Right atrium auricular region (tissue), 2 donors: ENCODE measurements around the gene TUBB4B. TPM values are rescaled to one million over a fixed set of nuclear protein-coding genes. Genes with fewer than 3 reads are reported as not detected.

Experiments
- DNase-seq: peaks from one replicate; pipeline ENCODE4 v3.0.0-alpha.2; 2019; ENCODE audit warnings: low spot score
- H3K27ac ChIP-seq, 2 donors: fragments of 200-600 bp; sonication (generic); 1 replicate in 1 of 2; 2 replicates in 1 of 2; pipeline ENCODE4 v1.5.1; 2016 to 2019
- H3K27me3 ChIP-seq, 2 donors: fragments of 200-600 bp; sonication (generic); one replicate each; pipeline versions ENCODE4 v1.5.1 to v1.6.0; 2017 to 2019
- H3K36me3 ChIP-seq: fragments of 200-600 bp; sonication (generic); one replicate; pipeline ENCODE4 v1.5.1; 2016
- H3K4me1 ChIP-seq, 2 donors: fragments of 200-600 bp; sonication (generic); one replicate each; pipeline versions ENCODE4 v1.5.1 to v1.6.0; 2017 to 2019
- H3K4me3 ChIP-seq, 2 donors: fragments of 200-600 bp; sonication (generic); 1 replicate in 1 of 2; 2 replicates in 1 of 2; pipeline ENCODE4 v1.5.1; 2017 to 2019; ENCODE audit warnings: mild to moderate bottlenecking in 1 of 2, moderate library complexity in 1 of 2
- H3K9me3 ChIP-seq, 2 donors: fragments of 200-600 bp; sonication (generic); one replicate each; pipeline ENCODE4 v1.5.1; 2019
- total RNA-seq, 2 donors: library from RNA; depleted of rRNA; stranded (reverse); fragments of >200 nt; gene quantifications; one replicate each; pipeline ENCODE4 v1.1.0, GENCODE V29; 2016
- TF ChIP-seq, protein P1 (sequence below), 2 donors: fragments of 200-600 bp; sonication (generic); IDR thresholded peaks; one replicate each; pipeline ENCODE4 v1.5.1; 2019; ENCODE audit warnings: antibody characterized with exemption in 2 of 2

The TUBB4B gene
- total RNA-seq, 2 donors from 2014 or later: 310 to 394 TPM

DNA sequence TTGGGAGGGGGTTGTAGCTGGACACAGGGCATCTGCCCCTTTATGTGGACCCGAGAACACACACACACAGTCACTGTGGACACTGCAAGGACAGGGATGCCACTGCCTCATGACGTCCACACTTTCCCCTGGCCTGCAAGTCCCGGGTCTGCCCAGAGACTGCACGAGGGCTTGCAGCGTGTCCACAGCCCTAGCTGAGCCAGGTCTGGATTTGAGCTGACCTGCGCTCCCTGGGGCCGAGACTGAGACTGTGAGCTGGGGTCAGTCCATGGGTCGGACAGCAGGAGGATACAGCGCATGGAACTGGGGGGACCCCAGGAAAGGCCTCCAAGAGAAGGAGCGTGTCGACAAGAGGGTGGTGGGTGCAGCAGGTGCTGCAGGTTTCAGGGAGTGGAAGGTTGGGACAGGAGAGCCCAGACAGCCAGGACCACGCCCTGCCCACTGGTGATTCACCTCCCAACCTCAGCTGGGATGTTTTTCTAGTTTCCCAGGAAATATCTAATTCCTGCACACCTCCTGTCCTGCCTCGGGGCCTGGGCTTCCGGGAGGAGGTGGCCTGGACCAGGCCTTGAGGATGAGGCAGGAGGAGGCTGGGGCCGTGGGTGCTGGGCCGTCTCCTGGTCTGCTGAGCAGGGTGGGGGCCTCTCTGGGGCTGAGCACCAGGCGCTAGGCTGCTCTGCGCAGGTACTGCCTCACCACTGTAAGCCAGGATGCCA lies 14.6 kb upstream of the TUBB4B start:
- Histone ChIP-seq H3K9me3 (no peaks in the 10 kb centered on the region), H3K4me1 (peaks cover 0 to 30% of the 10 kb centered on the region in 2 donors), H3K27ac (no peak overlapping the region), H3K27me3 (peaks cover 3 to 9% of the 10 kb centered on the region in 2 donors), H3K36me3 (no peaks in the 10 kb centered on the region), H3K4me3 (no peak overlapping the region)
- TF ChIP-seq, protein P1, sequence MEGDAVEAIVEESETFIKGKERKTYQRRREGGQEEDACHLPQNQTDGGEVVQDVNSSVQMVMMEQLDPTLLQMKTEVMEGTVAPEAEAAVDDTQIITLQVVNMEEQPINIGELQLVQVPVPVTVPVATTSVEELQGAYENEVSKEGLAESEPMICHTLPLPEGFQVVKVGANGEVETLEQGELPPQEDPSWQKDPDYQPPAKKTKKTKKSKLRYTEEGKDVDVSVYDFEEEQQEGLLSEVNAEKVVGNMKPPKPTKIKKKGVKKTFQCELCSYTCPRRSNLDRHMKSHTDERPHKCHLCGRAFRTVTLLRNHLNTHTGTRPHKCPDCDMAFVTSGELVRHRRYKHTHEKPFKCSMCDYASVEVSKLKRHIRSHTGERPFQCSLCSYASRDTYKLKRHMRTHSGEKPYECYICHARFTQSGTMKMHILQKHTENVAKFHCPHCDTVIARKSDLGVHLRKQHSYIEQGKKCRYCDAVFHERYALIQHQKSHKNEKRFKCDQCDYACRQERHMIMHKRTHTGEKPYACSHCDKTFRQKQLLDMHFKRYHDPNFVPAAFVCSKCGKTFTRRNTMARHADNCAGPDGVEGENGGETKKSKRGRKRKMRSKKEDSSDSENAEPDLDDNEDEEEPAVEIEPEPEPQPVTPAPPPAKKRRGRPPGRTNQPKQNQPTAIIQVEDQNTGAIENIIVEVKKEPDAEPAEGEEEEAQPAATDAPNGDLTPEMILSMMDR (IDR thresholded peaks at IDR 0.05): no peak
- no peak for DNase-seq

DNA sequence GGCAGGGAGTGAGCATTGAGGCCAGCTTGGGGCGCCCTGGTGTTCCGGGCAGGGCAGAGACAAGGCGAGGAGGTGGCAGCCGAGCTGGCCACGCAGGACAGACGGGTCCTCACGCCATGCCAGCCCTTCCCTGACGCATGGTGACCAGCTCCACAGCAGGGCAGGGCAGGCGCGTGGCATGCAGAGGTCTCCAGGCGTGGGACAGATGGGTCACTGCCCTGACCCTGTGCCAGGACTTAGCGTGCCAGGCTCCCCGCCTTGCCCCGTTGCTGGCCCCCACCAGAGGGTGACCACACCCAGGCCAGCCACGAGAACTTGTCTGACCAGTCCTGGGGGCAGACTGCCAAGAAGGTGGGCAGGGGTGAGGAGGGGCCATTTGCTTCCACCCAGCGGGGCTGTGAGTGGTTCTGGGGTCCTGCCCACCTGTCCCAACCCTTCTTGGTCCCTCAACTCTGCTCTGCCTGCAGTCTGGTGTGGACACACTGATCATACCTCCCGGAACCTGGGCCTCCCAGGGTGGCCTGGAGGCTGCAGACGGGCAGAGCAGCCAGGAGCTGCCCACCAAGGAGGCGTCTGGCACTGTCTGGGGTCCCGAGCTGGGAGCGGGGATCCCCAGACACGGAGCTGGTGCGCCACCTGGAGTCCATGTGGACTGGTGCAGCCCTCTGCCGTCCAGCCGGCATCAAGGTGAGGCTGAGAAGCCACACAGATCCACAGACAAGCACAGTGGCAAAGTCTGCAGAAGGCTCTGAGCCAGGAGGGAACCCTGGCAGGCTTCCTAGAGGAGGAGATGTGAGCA lies 13.8 kb upstream of the TUBB4B start, which contains the start of gene RNF224:
RNF224 (plus strand) TSS at position 449 of the 799 bp plus-strand sequence. CDS start 834 bp downstream, outside the sequence.
- Histone ChIP-seq H3K9me3 (no peaks in the 10 kb centered on the region), H3K27me3 (peaks cover 3 to 9% of the 10 kb centered on the region in 2 donors), H3K36me3 (no peaks in the 10 kb centered on the region), H3K4me1 (peaks cover 0 to 27% of the 10 kb centered on the region in 2 donors), H3K4me3 (no peak within 1 kb of the TSS), H3K27ac (no peak within 1 kb of the TSS)
- DNase-seq: no peak
- TF ChIP-seq, protein P1 (IDR thresholded peaks at IDR 0.05): peak; percentile 80 to 91

DNA sequence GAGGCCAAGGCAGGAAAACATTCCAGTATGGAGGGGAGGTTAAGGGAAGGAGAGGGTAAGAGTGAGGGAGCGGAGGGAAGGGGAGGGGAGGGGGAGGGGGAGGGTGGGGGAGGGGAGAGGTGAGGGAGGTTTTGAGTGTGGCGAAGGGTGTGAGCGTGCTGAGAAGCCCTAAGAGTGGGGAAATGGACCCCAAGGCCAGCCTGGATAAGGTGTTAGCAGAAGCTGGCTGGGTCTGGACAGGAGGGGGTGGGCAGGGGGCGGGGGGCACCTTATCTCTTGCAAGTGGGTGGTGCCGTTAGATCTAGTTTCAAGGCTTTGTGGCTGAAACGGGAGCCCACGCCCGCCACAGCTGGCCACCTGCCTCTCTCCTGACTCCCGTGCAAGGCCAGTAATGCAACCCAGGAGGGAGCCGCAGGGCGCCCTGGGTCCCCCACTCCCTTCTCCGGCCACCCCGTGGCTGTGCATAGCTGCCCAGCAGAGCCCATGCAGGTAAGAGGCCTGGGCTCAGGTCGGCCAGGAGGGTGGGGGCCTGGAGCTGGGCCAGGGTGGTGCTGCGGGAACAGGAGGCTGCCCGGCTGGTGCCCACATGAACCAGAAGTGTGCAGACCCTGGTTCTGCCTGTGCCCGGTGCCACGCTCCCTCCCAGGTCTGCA lies 13.1 kb upstream of the TUBB4B start:
- Histone ChIP-seq H3K4me1 (peaks cover 0 to 20% of the 10 kb centered on the region in 2 donors), H3K4me3 (no peak overlapping the region), H3K36me3 (no peaks in the 10 kb centered on the region), H3K9me3 (no peaks in the 10 kb centered on the region), H3K27ac (no peak overlapping the region), H3K27me3 (peaks cover 3 to 9% of the 10 kb centered on the region in 2 donors)
- no peak for DNase-seq
- TF ChIP-seq, protein P1 (IDR thresholded peaks at IDR 0.05): no peak

DNA sequence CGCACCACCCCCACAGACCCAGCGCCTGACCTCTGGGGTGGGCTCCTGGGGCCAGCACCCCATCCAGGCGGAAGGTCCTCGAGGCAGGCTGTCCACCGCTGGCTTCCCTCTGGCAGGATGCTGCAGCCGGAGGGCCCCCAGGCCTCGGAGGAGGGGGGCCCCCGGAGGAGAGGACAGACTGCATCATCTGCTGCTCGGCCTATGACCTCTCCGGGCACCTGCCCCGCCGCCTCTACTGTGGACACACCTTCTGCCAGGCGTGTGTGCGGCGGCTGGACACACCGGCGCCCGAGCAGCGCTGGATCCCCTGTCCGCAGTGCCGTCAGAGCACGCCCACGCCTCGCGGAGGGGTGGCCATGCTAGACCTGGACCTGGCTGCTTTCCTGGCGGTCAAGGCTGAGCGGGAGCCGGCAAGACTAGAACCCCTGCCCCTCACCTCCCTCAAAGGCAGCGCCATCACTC lies 12.6 kb upstream of the TUBB4B start:
- Histone ChIP-seq H3K36me3 (no peaks in the 10 kb centered on the region), H3K4me1 (peaks cover 0 to 17% of the 10 kb centered on the region in 2 donors), H3K4me3 (no peak overlapping the region), H3K27ac (no peak overlapping the region), H3K9me3 (no peaks in the 10 kb centered on the region), H3K27me3 (peaks cover 3 to 9% of the 10 kb centered on the region in 2 donors)
- TF ChIP-seq, protein P1 (IDR thresholded peaks at IDR 0.05): no peak
- DNase-seq: no peak

DNA sequence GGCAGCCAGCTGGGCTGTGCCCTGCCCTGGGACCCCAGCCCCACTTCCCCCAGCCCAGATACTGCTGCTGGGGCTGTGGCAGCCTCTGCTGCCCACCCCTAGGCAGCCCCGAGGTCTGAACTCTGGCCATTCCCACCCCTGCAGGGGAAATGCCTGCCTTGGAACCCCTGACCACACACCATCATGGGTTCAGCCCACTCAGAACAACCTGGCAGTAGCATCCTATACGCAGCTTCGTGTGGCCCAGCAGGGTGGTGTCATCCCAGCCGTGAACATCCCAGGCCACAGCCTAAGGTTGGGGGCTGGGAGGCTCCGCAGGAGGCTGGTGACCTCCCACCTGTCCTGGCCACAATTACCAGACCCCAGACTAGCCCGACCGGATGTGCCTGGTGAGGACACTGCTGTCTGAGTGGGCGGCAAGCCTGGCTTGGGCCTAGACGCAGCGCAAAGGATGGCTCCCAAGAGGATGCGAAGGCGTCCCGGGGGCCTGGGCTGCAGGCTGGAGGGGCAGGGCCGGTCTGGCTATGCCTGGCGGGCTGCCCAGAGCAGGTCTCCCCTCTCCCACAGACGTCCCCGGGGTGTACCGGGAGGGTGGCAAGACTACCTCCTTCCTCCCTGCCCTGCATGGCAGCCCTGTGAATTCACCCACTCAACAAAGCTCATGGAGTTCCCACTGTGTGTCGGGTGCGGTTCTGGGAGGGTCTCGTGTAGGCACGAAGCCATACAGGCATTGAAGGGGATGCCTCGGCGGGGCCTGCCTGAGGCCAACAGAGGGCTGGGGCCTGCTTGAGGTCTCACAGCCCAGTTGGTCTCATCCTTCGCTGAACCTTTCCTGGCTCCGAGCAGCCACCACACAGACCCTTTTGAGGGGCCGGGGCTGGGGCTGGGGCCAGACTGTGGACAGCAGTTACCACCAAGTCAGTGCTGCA lies 11.9 kb upstream of the TUBB4B start:
- no peak overlapping the region for H3K4me3 ChIP-seq
- TF ChIP-seq, protein P1 (IDR thresholded peaks at IDR 0.05): no peak
- H3K4me1 ChIP-seq: peaks cover 0 to 12% of the 10 kb centered on the region in 2 donors
- DNase-seq: no peak
- H3K36me3 ChIP-seq: no peaks in the 10 kb centered on the region
- H3K27ac ChIP-seq: no peak overlapping the region
- H3K9me3 ChIP-seq: no peaks in the 10 kb centered on the region
- peaks cover 3 to 9% of the 10 kb centered on the region in 2 donors for H3K27me3 ChIP-seq
